ENCODE data around the gene BCDIN3D.
A peak's percentile ranks its signal among the peaks of the same experiment; 100 is the strongest.
"Not testable (repeated sequence)": the region's sequence is repeated elsewhere in the genome, so short reads cannot be mapped to it uniquely, and the experiment has no call there.

BCDIN3D gene, protein sequence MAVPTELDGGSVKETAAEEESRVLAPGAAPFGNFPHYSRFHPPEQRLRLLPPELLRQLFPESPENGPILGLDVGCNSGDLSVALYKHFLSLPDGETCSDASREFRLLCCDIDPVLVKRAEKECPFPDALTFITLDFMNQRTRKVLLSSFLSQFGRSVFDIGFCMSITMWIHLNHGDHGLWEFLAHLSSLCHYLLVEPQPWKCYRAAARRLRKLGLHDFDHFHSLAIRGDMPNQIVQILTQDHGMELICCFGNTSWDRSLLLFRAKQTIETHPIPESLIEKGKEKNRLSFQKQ

DNA sequence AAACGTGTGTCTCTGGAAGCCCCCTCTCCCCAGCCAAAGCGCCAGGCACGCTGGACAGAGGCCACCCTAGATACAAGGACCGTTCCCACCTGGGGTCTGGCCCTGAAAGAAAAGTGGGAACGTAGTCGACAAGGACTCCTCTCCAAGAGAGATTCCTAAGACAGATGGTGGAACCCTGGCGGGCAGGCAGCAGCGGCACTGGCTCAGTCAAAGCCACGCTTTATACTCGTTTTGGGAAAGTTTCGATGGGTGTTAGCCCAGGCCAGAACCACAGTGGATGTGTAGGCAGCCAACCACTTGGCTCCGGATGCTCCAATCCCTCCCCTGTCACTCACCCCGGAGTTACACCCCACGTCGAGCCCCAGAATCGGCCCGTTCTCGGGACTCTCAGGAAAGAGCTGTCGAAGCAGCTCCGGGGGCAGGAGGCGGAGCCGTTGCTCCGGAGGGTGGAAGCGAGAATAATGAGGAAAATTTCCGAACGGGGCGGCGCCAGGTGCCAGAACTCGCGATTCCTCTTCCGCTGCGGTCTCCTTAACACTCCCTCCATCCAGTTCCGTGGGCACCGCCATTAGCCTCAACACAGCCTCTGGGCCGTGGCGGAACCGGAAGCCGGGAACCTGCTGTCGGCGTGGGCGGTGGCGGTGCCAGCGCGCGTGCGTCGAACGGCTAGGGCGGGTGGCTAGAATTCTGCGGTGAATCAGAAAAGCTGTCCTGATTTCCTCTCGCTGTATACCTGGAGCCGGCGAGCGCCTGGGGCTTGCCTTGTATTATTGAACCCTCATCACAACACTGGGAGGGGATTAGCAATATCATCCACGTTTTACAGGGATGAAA is at the start of gene BCDIN3D:
Gene BCDIN3D (minus strand): TSS at position 588 of the 834 bp plus-strand sequence. CDS start 19 bp downstream, at position 569.
- DNase-seq: peak in 54 of 56 donors; percentile 67 to 95 (median 86)

DNA sequence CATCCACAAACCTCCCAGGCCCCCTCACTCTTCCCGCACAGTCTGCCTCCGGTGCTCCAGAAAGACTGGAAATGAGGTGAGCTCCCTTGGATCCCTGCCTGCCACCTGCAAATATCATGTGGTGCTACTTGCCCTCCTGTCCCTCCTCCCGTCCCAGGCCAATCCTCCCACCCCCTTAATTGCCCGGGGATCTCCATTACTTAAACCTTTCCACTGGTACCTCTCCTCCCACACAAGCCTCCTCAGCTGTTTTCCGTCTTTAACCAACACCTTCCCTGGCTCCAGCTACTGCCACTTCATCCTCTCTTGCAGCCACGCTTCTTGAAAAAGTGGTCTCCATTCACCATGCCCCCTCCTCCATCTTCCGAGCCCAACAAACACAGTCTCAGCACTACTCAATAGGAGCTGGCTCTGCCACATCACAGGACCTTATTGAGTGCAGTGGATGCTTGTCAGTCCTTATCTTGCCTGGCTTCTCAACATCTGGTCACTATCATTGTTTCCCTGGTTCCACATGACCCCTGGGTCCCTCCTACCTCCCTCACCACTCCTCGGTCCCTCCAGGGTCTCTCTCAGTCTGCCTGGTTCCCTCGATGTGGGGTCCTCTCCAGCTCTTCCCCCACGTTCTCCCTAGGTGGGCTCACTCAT is 49.3 kb upstream of the BCDIN3D start:
- peak in 1 of 56 donors; percentile 10 for DNase-seq

DNA sequence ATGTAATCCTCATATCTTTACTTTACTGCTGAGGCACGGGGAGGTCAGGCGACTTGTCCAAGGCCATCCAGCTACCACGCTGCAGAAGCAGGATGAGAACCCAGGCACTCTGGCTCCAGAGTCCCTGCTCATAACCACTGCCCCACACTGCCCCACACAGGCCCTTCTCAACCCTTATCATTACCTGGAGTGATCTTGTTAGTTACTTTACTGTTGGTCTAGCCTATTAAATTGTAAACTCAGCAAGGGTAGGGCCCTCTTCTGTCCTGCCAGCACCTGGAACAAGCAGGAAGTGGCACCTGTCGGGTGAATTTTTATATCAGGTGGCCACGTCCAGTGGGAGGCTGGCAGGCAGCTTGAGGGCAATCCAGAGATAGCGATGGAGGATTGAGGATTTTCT is 48.6 kb upstream of the BCDIN3D start:
- DNase-seq: no peak

DNA sequence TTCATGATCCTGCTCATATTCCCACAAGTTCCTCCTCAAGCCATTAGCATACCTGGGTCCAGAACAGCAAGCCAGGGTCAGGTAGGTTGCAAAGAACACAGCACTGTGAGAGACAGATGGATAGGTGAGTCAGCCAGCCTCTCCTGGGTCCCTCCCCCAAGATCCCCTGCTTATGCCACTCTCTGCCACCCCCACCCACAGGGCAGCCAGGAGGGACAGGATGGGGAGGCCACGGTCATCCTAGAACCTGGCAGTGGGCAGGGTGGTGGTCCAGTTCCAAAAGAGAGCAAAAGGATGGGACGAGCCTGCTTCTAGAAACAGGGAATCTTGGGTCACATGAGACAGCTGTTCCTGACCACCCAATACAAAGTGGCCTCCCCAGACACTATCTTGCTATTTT is 48.1 kb upstream of the BCDIN3D start:
- no peak for DNase-seq

DNA sequence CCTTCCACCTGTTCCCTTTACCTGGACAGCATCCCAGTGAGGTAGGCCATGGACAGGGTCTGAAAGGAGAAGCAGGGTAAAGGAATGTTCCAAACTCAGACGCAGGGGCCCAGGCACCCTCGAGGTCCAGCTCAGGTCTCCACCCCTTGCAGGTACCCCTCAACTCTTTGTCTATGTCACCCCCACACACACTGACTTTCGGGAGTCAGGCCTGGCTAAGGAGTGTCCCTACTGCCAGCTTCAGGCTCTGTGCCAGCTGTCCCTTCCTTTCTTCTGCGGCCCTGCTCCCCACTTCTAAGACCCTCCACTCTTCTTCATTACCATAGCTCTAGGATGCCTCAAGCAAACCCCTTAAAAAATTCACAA is 47.2 kb upstream of the BCDIN3D start:
- no peak for DNase-seq

DNA sequence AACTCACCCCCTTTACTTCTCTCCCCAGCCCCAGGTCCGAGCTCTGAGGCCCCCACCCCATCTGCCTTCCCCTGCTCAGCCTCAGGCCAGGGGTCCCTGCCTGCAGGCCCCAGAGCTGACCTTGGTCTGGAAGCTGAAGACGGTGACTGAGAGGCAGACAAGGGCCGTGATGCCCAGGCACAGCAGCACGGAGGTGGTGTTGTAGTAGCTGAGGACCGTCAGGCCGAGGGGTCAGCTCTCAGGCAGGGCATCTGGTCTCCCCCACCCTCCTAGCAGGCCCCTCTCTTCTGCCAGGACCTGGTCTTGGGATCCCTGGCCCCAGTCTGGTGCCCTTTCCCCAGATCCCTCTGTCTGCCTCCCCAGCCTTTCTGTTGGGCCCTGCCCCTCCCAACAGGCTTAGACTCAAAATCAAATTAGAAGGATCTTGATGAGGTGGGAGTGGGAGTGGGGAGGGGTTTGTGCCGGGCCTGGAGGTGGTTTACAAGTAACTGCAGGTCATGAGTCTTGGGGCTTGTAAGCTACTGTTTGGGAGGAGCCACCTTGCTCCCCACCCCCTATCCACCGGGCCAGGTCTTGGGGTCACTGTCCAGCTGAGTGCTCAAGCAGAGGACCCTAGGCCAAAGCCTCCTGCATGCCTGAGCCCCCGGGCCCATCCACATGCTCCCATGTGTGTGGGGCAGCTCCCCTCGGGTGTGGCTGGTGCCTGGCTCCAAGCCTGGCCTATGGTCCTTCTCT is 46.6 kb upstream of the BCDIN3D start:
- DNase-seq: no peak

DNA sequence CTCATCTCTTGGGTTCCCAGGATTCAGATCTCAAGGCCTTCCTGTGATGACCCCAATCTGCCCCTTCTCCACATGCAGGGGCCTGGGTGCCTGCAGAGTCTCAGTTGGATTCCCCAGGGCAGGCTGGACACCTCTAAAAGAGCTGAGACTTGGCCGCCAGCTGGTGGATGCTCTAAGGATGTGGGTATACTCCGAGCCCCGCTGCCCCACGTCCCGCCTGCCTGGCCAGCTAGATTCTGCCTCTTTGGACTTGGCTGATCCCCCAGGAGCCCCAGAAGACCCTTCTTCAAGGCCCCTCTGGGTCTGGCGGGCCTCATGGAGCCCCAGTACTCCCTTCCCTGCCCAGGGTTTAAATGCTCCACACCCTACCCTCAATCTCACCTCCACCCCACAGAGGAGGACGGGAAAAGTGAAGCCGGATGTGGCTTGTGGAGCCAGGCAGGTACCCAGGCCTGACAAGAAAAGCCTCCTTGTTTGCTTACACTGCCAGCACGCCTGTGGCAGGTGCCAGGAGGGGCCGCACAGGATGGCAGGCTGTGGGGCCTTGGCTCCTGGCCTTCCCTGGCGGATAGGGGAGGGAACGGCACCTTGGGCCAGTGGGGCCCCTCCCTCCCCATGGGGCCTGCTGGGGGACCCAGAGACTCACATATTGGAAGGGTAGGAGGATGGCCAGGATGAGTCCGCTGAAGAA is 45.7 kb upstream of the BCDIN3D start:
- DNase-seq: no peak

DNA sequence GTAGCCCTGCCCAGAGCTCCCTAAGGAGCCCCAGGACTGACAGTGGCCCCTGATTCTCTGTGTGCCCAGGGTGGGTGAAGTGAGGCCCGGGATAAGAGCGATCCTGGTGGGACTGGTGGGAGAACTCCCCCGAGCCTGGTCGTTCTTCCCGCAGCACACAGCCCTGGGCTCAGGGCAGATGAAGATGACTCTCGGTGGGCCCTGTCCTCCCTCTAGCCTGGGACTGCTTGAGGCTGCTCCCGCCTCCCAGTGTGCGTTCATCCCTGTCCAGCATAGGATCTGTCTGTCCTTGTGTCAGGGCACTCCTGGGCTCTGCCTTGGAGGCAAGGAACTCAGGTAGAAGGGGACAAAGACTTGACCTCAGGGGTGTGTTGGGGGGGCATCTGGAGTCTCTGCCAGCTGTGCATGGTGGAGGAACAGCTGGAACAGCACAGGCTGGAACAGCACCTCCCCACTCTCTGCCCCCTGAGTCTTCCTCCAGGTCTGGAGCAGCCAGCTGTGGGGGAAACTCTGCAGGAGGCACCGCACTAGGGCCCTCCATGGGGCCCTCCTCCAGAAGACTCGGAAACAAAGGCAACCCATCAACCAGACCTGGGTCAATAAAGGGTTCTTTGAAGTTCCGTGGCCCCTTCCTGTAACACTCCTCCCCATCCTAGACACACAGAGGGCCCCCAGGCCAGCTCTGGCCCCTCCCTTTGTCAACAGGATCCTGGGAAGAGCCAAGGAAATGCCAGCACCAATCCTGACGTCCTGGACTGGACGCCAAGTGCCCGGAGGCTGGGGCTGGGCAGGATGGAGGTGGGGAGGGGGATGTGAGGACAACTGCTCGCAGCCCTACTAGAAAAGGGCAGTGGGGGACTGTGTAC is 44.9 kb upstream of the BCDIN3D start:
- no peak for DNase-seq

DNA sequence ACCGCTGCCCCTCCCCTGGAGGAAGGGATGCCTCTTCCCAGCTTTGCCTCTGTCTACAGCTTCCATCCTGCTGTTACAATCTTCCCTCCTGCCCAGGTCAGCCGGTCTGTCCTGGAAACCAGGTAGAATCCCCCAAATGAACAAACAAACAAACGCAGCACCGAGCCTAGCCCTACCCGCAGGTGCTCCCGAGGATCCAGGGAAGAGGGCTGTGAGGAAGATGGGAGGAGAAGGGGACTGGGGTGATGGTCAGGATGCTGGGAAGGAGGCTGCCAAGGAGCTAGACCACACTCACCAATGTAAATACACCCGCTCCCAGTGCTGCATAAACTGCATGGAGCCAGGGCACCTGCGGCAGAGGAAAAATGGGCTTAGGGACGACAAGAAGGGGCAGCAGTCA is 44.2 kb upstream of the BCDIN3D start:
- DNase-seq: no peak

DNA sequence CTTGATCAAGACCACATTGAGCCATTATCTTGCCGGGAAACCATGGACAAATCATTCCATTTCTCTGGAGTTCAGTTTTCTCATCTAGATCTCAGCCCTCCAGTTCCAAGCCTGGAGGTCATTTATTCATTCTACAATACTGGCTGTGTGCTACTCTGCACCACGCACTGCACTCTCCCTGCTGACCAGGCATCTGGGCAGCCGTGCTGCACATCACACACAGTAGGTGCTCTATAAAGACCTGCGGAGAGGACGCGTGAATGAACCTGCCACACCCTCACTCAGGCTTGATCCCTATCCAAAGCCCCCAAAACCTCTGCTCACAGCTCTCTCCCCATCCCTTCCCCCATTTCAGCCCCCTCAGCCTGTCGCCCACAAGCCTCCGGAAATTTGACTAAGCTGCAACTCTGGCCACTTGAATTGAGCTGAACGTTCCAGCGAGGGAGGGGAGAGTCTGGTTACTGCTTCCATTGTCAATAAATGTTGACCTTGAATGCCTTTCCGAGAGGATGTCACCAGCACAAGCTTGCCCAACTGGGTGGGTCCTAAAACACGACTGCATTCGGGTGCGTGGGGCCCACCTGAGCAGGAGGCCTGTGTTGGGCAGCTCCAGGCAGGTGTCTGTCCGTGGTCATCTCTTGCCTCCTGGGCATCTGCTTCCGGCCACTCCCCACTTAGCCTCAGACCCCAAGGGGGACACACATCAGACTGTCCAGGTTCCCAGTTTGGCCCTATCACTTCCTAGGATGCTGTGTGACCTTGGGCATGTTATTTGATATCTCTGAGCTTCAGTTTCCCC is 43.0 kb upstream of the BCDIN3D start:
- DNase-seq: no peak

DNA sequence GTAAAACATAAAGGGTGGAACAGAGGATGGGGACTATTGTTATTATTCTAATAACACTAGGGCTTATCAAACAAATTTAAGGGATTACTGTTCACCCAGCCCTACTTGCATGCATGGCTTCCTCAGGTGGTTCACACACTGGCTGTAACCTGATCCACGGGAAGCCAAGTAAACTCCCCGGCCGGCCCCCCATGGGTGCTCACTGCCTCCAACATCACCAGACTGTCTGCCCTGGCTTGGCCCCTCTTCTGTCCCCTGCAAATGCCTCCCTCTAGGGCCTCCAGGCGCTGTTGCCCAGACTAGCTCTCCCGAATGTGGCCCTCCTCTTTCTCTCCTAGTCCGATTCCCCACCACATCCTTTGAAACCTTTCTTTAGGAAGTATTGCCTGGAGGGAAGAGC is 42.2 kb upstream of the BCDIN3D start:
- no peak for DNase-seq

DNA sequence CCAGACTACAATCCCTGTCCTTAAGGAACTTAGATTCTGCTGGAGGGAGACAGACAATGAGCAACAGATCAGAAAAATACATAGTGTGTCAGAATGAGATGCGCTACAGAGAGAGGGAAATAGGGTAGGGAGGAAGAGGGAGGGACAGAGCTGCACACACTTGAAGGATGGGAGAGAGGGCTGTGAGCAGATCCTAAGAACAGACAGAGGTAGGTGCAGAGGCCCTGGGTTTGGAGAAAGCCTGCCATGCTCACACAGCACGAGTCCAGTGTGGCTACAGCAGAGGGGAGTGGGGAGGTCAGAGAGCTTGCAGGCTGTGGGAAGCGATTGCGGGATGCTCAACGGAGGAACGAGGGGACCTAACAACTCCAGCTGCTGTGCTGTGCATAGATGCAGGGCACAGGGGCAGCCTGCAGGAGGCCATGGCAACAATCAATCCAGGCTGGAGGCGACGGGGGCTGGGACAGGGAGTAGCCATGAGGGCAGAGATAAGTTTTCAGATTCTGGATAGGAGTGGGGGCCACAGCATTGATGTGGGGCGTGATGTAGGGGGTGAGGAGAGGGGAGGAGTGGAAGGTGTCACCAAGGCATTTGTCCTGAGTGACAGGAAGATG is 40.1 kb upstream of the BCDIN3D start:
- peak in 2 of 56 donors; percentile 10 to 14 for DNase-seq

DNA sequence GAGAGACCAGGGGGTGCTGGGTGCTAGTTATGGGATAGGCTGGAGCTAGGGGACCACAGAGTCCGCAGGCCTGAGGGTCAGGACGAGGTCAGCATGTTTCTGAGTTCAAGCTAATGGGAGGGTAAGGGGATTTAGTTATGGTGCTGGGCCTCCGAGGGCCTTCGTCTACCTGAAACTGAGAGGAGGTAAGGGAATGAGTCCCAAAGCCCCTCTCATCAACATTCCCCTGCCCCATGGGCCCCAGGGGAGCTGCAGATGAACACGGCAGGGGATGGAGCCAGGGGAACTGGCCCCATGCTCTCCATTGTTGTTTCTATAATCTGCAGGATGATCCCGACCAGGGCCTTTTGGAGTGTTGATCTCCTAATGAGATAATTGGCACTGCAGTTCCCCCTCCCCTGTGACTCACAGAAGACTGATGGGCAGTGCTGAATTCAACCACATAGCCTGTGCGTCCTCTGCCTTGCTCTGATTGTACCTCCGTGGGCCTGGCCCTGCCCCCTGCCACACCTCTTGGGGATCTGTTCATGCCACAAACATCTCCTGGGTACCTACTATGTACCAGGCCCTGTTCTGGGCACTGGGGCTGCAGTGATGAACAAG is 39.4 kb upstream of the BCDIN3D start:
- no peak for DNase-seq

DNA sequence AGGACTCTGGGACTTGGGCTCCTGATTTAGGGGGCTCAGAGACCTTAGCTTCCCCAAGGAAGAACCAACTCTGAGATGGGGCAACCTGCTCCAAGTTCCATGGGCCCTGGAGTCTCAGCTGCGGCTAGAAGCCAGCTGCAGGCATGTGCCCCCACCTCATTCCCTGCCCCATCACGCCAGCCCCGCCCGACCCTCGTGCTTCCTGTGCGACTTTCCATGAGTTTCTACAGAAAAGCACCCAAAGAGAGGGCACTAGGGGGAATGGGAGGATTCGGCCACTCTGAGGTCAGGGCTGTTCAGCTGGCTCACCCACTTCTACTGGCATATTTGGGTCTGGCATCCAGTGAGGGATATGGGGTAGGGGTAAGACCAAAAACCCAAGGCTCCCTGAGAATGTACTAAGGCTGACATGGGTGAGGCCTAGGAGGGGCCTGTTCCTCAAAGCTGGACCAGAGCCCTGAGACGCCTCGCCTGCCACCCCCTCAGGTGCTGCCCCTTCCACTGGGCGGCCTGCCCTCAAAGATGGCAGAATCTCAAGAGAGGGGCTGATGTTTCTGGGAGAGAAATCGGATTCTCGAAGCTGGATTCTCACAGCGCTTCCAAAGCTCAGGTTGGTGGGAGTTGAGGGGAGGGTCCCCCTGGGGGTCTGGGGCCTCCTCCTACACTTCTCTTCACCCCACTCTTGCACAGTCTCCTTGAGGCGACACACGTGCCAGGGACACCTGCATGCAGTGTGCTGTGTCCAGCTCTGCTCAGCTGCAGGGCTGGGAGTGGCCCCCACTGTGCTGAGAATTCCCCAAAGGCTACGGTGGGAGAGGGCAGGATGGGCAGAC is 38.7 kb upstream of the BCDIN3D start:
- DNase-seq: no peak

DNA sequence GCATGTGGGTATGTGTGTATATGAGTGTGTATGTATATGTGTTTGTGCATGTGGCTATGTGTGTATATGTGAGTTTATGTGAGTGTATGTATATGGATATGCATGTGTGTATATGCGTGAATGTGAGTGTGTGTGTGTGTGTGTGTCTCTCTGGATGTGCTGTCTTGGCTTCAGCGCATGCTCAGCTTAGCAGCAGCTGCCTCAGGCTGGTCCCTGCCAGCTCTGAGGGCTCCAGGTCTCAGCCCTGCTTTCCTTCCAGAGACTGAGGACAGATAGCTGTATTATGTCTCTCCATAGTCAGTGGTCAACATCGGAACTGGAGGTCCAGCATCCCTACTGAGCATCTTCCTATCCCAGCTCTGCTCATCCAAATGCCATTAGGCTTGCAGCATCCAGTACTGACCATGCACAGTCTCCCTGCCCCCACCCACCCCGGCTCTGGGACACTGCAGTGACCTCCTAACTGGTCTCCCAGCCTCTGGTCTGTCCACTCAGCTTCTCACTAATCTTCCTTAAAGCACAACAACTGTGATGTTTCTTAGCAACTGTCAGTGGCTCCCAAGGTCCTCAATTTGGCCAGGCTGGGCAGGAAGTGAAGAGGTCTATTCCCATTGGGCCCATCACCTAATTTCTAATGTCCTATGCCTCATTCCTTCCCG is 38.0 kb upstream of the BCDIN3D start:
- peak in 2 of 56 donors; percentile 5 to 14 for DNase-seq

DNA sequence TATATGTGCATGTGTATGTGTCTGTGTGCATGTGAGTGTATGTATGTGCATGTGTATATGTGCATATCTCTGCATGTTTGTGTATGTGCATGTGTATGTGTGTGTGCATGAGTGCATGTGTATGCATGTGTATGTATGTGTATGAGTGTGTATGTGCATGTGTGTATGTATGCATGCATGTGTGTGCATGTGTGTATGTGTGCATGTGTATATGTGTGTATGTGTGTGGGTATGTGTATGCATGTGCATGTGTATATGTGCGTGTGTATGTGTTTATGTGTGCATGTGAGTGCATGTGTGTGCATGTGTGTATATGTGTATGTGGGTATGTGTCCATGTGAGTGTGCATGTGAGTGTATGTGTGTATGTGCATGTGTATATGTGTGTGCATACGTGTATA is 36.2 kb upstream of the BCDIN3D start:
- DNase-seq: not testable (repeated sequence)

DNA sequence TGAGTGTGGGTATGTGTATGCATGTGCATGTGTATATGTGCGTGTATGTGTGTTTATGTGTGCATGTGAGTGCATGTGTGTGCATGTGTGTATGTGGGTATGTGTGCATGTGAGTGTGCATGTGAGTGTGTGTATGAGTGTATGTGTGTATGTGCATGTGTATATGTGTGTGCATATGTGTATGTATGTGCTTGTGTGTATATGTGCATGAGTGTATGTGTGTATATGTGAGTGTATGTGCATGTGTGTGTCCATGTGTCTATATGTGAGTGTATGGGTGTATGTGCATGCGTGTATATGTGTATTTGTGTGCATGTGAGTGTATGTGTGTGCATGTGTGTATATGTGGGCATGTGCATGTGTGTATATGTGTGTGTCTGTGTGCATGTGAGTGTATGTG is 35.1 kb upstream of the BCDIN3D start:
- no peak for DNase-seq

Data from nucleus accumbens (tissue), 56 donors.